Spleen (tissue), 7 donors: ENCODE data around the gene TMEM14A.

Experiments used
- CTCF ChIP-seq, 11 experiments: fragments of 200-600 bp in 7 of 11; fragments of 450-650 bp in 4 of 11; sonication (generic) in 4 of 11; IDR thresholded peaks in 8 of 11; conservative IDR thresholded peaks in 3 of 11; 1 replicate in 7 of 11; 2 replicates in 4 of 11; pipeline versions ENCODE4 v1.4.0 to v1.8.0; 2016 to 2021; ENCODE audit warnings: antibody characterized with exemption in 11 of 11, inconsistent platforms in 4 of 11, mild to moderate bottlenecking in 1 of 11
- POLR2AphosphoS5 ChIP-seq, 3 donors: sonication (generic); formaldehyde crosslinking; IDR thresholded peaks; one replicate each; pipeline ENCODE4 v1.5.1; 2017; ENCODE audit warnings: antibody characterized with exemption in 3 of 3
- donor health status: DM: no; HTN: no; CAD: no; lungs with moderate emphysema.
- donor health status: DM: no; HTN: no; CAD: no.
- donor health status: DM: no; HTN: no; CAD: no.

- TF ChIP-seq POLR2AphosphoS5 (IDR thresholded peaks at IDR 0.05): no peak
- no peak for TF ChIP-seq CTCF (IDR thresholded peaks at IDR 0.05 in 8 of 11, conservative IDR thresholded peaks at IDR 0.05 in 3 of 11)
Observed at GRCh38 chr6:52661551-52661950, 9.4 kb upstream of the TMEM14A start.
